Stimulated activated naive CD4-positive, alpha-beta T cell treated with Interleukin-2 at 50 U/mL for 16 hours (primary cell): Measurements from ENCODE around the gene KRTAP9-7.
"Not testable (repeated sequence)": the region's sequence is repeated elsewhere in the genome, so short reads cannot be mapped to it uniquely, and the experiment has no call there.

Source experiments
- DNase-seq: peaks from one replicate; lab custom pipeline; 2025; lab: John Stamatoyannopoulos, UW

Gene KRTAP9-7

DNA sequence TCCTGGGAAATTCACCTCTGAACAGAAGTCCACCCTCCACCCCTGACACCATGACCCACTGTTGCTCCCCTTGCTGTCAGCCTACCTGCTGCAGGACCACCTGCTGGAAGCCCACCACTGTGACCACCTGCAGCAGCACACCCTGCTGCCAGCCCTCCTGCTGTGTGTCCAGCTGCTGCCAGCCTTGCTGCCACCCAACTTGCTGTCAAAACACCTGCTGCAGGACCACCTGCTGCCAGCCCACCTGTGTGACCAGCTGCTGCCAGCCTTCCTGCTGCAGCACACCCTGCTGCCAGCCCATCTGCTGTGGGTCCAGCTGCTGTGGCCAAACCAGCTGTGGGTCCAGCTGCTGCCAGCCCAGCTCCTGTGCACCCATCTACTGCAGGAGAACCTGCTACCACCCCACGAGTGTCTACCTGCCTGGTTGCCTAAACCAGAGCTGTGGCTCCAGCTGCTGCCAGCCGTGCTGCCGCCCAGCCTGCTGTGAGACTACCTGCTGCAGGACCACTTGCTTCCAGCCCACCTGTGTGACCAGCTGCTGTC is at the start of gene KRTAP9-7:
Gene KRTAP9-7 (plus strand): TSS at position 51 of the 543 bp plus-strand sequence. CDS start 0 bp downstream, at position 51.
- DNase-seq: not testable (repeated sequence)

- no peak for DNase-seq
These were observed 49.4 kb upstream of the KRTAP9-7 start for GRCh38 chr17:41226051-41226450.

DNA sequence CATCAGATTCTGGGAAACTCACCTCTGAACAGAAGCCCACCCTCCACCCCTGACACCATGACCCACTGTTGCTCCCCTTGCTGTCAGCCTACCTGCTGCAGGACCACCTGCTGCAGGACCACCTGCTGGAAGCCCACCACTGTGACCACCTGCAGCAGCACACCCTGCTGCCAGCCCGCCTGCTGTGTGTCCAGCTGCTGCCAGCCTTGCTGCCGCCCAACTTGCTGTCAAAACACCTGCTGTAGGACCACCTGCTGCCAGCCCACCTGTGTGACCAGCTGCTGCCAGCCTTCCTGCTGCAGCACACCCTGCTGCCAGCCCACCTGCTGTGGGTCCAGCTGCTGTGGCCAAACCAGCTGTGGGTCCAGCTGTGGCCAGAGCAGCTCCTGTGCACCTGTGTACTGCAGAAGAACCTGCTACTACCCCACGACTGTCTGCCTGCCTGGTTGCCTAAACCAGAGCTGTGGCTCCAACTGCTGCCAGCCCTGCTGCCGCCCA is 48.9 kb upstream of the KRTAP9-7 start, which contains the start of gene KRTAP9-2:
Gene KRTAP9-2 (plus strand): TSS at position 51 of the 498 bp plus-strand sequence. CDS start 7 bp downstream, at position 58.
- DNase-seq: not testable (repeated sequence)

- no peak for DNase-seq
These were observed 45.4 kb upstream of the KRTAP9-7 start for GRCh38 chr17:41230094-41230493.

- DNase-seq: no peak
These were observed 43.8 kb upstream of the KRTAP9-7 start for GRCh38 chr17:41231731-41232130.

DNA sequence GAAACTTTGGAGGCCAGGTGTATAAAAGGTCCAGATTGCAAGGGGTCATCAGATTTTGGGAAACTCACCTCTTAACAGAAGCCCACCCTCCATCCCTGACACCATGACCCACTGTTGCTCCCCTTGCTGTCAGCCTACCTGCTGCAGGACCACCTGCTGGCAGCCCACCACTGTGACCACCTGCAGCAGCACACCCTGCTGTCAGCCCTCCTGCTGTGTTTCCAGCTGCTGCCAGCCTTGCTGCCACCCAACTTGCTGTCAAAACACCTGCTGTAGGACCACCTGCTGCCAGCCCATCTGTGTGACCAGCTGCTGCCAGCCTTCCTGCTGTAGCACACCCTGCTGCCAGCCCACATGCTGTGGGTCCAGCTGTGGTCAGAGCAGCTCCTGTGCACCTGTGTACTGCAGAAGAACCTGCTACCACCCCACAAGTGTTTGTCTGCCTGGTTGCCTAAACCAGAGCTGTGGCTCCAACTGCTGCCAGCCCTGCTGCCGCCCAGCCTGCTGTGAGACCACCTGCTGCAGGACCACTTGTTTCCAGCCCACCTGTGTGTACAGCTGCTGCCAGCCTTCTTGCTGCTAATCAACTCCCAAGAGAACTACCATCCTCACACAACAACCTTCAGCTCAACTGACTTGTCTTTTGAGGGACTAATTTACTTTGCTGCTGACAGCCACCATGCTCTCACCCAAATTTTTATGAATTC is 42.9 kb upstream of the KRTAP9-7 start, which contains the start of gene KRTAP9-3:
Gene KRTAP9-3 (plus strand): TSS at position 51 of the 707 bp plus-strand sequence. CDS start 53 bp downstream, at position 104.
- not testable (repeated sequence) for DNase-seq

DNA sequence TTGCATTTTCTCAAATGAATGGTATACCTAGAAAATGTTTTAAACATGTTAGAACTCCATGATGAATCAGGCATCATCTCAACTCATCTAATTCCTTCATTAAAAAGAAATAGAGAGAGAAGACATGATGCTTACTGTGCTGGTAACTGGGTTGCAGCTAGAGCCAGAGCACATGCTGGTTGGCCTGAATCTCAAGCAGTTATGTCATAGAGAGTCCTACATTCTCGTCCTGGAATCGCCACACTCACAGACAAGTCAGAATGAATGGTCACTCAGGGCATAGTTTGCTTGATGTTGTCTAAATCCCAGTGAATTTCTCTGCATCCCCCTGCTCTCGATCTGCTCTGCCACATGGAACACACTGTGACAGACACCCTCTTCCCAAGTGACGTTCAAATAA is 38.4 kb upstream of the KRTAP9-7 start:
- not testable (repeated sequence) for DNase-seq

- DNase-seq: not testable (repeated sequence)
These were observed 37.5 kb upstream of the KRTAP9-7 start, which contains the start of gene KRTAP9-8 for GRCh38 chr17:41237949-41238437. Gene KRTAP9-8, plus strand, starts transcription at chr17:41237999. Its CDS starts 53 bp downstream, at chr17:41238052.

DNA sequence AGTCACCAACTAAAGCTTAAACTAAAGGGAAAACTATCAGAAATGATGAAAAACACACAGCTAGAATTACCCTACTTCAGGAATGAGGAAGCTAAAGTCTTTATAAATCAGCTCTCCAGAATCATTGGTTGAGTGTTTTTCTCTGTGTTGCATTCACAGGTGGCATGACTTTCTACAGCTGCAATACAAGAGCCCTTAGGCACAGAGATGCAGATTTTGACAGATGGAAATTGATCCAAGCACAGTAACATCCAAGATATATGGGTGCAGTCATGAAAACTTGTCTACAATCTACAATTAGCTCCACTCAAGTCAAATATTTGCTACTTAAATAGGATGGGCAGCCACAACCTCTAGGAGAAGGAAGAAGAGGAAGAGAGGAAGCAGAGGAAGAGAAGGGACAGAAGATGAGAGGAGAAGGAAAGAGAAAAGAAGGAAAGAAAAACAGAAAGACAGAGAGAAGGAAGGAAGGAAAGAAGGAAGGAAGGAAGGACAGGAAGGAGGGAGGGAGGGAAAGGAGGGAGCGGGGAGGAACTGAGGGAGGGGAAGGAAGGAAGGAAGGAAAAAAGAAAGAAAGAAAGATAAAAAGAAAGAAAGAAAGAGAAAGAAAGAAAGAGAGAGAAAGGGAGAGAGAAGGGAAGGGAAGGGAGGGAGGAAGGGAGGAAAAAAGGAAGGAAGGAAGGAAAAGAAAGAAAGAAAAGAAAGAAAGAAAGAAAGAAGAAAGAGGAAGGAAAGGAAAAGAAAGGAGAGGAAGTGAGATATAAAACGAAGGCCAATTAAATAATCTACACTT is 28.3 kb upstream of the KRTAP9-7 start:
- not testable (repeated sequence) for DNase-seq

DNA sequence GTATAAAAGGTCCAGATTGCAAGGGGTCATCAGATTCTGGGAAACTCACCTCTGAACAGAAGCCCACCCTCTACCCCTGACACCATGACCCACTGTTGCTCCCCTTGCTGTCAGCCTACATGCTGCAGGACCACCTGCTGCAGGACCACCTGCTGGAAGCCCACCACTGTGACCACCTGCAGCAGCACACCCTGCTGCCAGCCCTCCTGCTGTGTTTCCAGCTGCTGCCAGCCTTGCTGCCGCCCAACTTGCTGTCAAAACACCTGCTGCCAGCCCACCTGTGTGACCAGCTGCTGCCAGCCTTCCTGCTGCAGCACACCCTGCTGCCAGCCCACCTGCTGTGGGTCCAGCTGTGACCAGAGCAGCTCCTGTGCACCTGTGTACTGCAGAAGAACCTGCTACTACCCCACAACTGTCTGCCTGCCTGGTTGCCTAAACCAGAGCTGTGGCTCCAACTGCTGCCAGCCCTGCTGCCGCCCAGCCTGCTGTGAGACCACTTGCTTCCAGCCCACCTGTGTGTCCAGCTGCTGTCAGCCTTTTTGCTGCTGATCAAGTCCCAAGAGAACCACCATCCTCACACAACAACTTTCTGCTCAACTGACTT is 25.8 kb upstream of the KRTAP9-7 start, which contains the start of gene KRTAP9-4:
Gene KRTAP9-4 (plus strand): TSS at position 51 of the 604 bp plus-strand sequence. CDS start 34 bp downstream, at position 85.
- not testable (repeated sequence) for DNase-seq

DNA sequence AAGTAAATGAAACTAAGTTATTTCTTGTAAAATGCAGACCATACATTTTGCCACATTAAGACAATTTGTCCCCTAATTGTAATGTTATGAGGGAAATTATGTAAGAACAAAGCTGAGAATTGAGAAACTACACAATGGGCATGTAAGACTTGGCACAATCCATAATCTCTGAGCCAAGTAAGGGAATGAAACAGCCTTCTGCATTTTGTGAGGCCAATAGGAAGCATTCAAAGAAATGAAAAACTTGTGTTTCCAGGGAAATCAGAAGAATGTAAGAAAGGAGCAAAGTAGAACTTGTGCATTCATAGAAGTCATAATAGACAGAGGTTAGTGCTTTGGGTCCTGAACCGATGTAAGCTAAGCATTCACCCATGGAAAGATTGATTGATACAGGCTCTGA is 24.2 kb upstream of the KRTAP9-7 start:
- DNase-seq: no peak

DNA sequence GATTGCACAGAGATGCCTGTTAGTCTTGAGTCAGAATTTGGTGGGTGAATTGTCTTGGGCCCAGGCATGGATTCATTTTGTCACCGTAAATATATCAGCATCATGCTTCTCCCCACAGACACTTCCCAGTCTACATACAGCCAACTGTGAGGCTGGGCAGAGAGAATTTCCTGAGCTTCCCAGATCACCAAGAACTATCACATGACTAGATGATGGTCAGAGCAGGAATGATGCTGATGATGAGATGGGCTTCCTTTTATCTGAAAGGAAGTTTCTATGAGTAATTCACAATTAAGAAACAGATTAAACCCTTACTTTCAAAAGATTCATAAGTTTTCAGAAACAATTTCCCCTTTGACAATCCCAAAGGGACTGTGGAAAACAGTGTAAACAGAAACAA is 20.6 kb upstream of the KRTAP9-7 start:
- no peak for DNase-seq

DNA sequence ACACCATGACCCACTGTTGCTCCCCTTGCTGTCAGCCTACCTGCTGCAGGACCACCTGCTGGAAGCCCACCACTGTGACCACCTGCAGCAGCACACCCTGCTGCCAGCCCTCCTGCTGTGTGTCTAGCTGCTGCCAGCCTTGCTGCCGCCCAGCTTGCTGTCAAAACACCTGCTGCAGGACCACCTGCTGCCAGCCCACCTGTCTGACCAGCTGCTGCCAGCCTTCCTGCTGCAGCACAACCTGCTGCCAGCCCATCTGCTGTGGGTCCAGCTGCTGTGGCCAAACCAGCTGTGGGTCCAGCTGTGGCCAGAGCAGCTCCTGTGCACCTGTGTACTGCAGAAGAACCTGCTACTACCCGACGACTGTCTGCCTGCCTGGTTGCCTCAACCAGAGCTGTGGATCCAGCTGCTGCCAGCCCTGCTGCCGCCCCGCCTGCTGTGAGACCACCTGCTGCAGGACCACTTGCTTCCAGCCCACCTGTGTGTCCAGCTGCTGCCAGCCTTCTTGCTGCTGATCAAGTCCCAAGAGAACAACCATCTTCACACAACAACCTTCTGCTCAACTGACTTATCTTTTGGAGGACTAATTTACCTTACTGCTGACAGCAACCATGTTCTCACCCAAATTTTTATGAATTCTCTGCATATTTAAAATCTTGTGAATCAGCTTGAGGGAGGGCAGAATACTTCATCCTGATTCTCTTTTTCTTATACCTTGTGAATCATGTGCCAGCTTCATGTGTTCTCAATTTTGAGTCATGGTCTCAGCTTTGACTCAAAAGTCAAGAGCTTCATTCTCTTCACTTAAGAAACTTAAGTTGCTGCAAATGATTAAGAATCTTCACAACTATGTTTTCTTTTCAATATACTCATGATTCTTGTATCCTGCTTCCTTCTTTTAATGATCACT is 19.9 kb upstream of the KRTAP9-7 start, which contains the start of gene KRTAP9-9:
Gene KRTAP9-9 (plus strand): TSS at position 4 of the 910 bp plus-strand sequence.
- not testable (repeated sequence) for DNase-seq

- DNase-seq: no peak
These were observed 19.2 kb upstream of the KRTAP9-7 start for GRCh38 chr17:41256291-41256685.

GRCh38 chr17:41258406-41258805 is 17.1 kb upstream of the KRTAP9-7 start:
- DNase-seq: no peak

GRCh38 chr17:41263212-41263611 is 12.3 kb upstream of the KRTAP9-7 start:
- no peak for DNase-seq

GRCh38 chr17:41264599-41264998 is 10.9 kb upstream of the KRTAP9-7 start:
- no peak for DNase-seq

DNA sequence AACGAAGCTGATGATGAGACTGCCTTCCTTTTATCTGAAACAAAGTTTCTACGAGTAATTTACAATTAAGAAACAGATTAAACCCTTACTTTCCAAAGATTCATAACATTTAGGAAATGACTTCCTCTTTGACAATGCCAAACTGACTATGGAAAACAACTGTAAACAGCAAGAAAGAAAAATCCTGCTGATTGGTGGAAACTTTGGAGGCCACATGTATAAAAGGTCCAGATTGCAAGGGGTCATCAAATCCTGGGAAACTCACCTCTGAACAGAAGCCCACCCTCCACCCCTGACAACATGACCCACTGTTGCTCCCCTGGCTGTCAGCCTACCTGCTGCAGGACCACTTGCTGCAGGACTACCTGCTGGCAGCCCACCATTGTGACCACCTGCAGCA is 10.4 kb upstream of the KRTAP9-7 start, which contains the start of gene KRTAP9-6:
Gene KRTAP9-6 (plus strand): TSS at position 301 of the 400 bp plus-strand sequence. CDS start 0 bp downstream, at position 301.
- DNase-seq: no peak

GRCh38 chr17:41267711-41268110 is 7.8 kb upstream of the KRTAP9-7 start:
- DNase-seq: no peak

GRCh38 chr17:41271323-41271722 is 4.2 kb upstream of the KRTAP9-7 start:
- not testable (repeated sequence) for DNase-seq
